Measurements from ENCODE around the gene CAPN15. TPM values are rescaled to one million over a fixed set of nuclear protein-coding genes. Genes with fewer than 3 reads are reported as not detected.
A peak's percentile ranks its signal among the peaks of the same experiment; 100 is the strongest.
"Not testable (repeated sequence)": the region's sequence is repeated elsewhere in the genome, so short reads cannot be mapped to it uniquely, and the experiment has no call there.

Gene CAPN15
- polyA plus RNA-seq, result 10 to 100 TPM; 28.4 to 47.6 TPM

- Histone ChIP-seq H3K9me3 (ENCODE audit: control insufficient read depth in 2 of 2, insufficient read depth in 1 of 2, low read depth in 1 of 2, low read length in 1 of 2) (no peaks in the 10 kb centered on the region), H3K27ac (ENCODE audit: low read depth in 2 of 2, low read length in 1 of 2) (peak within 1 kb of the TSS; percentile 96 to 99), H3K27me3 (ENCODE audit: control insufficient read depth in 1 of 2, insufficient read depth in 2 of 2, low read length in 2 of 2) (no peaks in the 10 kb centered on the region), H3K4me1 (ENCODE audit: control insufficient read depth in 2 of 2, insufficient read depth in 2 of 2, low read length in 1 of 2) (peaks cover 21 to 45% of the 10 kb centered on the region in 2 donors), H3K4me3 (ENCODE audit: low read depth in 1 of 2, low read length in 2 of 2) (peak within 1 kb of the TSS; percentile 75 to 93), H3K36me3 (ENCODE audit: control insufficient read depth in 2 of 2, insufficient read depth in 2 of 2, low read length in 1 of 2) (no peaks in the 10 kb centered on the region)
- WGBS, 2 donors, result 0% methylated on average over 77 to 129 of the region's 129 CpGs
These were observed at the start of gene CAPN15 for GRCh38 chr16:527015-527903. Gene CAPN15, plus strand, starts transcription at chr16:527712. Its CDS starts 19,127 bp downstream, at chr16:546839.

GRCh38 chr16:478287-478686 is 49.2 kb upstream of the CAPN15 start:
- WGBS, 2 donors, result 79 to 87% methylated on average over 10 of the region's 10 CpGs
- not testable (repeated sequence) for H3K4me3 ChIP-seq (ENCODE audit: low read depth in 1 of 2, low read length in 2 of 2); H3K27me3 ChIP-seq (ENCODE audit: control insufficient read depth in 1 of 2, insufficient read depth in 2 of 2, low read length in 2 of 2); H3K36me3 ChIP-seq (ENCODE audit: control insufficient read depth in 2 of 2, insufficient read depth in 2 of 2, low read length in 1 of 2); H3K4me1 ChIP-seq (ENCODE audit: control insufficient read depth in 2 of 2, insufficient read depth in 2 of 2, low read length in 1 of 2); H3K9me3 ChIP-seq (ENCODE audit: control insufficient read depth in 2 of 2, insufficient read depth in 1 of 2, low read depth in 1 of 2, low read length in 1 of 2); H3K27ac ChIP-seq (ENCODE audit: low read depth in 2 of 2, low read length in 1 of 2)

GRCh38 chr16:482468-483185 is 44.9 kb upstream of the CAPN15 start:
- whole genome bisulfite sequencing, 2 donors, result 92 to 93% methylated on average over 29 to 31 of the region's 31 CpGs
- Histone ChIP-seq H3K9me3 (ENCODE audit: control insufficient read depth in 2 of 2, insufficient read depth in 1 of 2, low read depth in 1 of 2, low read length in 1 of 2) (no peaks in the 10 kb centered on the region), H3K4me3 (ENCODE audit: low read depth in 1 of 2, low read length in 2 of 2) (no peak overlapping the region), H3K36me3 (ENCODE audit: control insufficient read depth in 2 of 2, insufficient read depth in 2 of 2, low read length in 1 of 2) (peaks cover 0 to 11% of the 10 kb centered on the region in 2 donors), H3K4me1 (ENCODE audit: control insufficient read depth in 2 of 2, insufficient read depth in 2 of 2, low read length in 1 of 2) (no peaks in the 10 kb centered on the region), H3K27me3 (ENCODE audit: control insufficient read depth in 1 of 2, insufficient read depth in 2 of 2, low read length in 2 of 2) (no peaks in the 10 kb centered on the region), H3K27ac (ENCODE audit: low read depth in 2 of 2, low read length in 1 of 2) (no peak overlapping the region)

GRCh38 chr16:483341-484075 is 44.0 kb upstream of the CAPN15 start:
- no peaks in the 10 kb centered on the region for H3K27me3 ChIP-seq (ENCODE audit: control insufficient read depth in 1 of 2, insufficient read depth in 2 of 2, low read length in 2 of 2)
- no peak overlapping the region for H3K4me3 ChIP-seq (ENCODE audit: low read depth in 1 of 2, low read length in 2 of 2)
- H3K4me1 ChIP-seq (ENCODE audit: control insufficient read depth in 2 of 2, insufficient read depth in 2 of 2, low read length in 1 of 2), result no peaks in the 10 kb centered on the region
- H3K27ac ChIP-seq (ENCODE audit: low read depth in 2 of 2, low read length in 1 of 2), result no peak overlapping the region
- WGBS, 2 donors, result 78 to 79% methylated on average over 14 of the region's 14 CpGs
- peaks cover 0 to 8% of the 10 kb centered on the region in 2 donors for H3K36me3 ChIP-seq (ENCODE audit: control insufficient read depth in 2 of 2, insufficient read depth in 2 of 2, low read length in 1 of 2)
- no peaks in the 10 kb centered on the region for H3K9me3 ChIP-seq (ENCODE audit: control insufficient read depth in 2 of 2, insufficient read depth in 1 of 2, low read depth in 1 of 2, low read length in 1 of 2)

GRCh38 chr16:489606-490005 is 37.9 kb upstream of the CAPN15 start:
- H3K36me3 ChIP-seq (ENCODE audit: control insufficient read depth in 2 of 2, insufficient read depth in 2 of 2, low read length in 1 of 2), result peaks cover 6 to 7% of the 10 kb centered on the region in 2 donors
- H3K4me3 ChIP-seq (ENCODE audit: low read depth in 1 of 2, low read length in 2 of 2), result no peak overlapping the region
- no peak overlapping the region for H3K27ac ChIP-seq (ENCODE audit: low read depth in 2 of 2, low read length in 1 of 2)
- H3K4me1 ChIP-seq (ENCODE audit: control insufficient read depth in 2 of 2, insufficient read depth in 2 of 2, low read length in 1 of 2), result no peaks in the 10 kb centered on the region
- 89 to 90% methylated on average over 16 of the region's 16 CpGs for WGBS, 2 donors
- H3K27me3 ChIP-seq (ENCODE audit: control insufficient read depth in 1 of 2, insufficient read depth in 2 of 2, low read length in 2 of 2), result no peaks in the 10 kb centered on the region
- H3K9me3 ChIP-seq (ENCODE audit: control insufficient read depth in 2 of 2, insufficient read depth in 1 of 2, low read depth in 1 of 2, low read length in 1 of 2), result no peaks in the 10 kb centered on the region

- Histone ChIP-seq H3K27ac (ENCODE audit: low read depth in 2 of 2, low read length in 1 of 2) (no peak overlapping the region), H3K36me3 (ENCODE audit: control insufficient read depth in 2 of 2, insufficient read depth in 2 of 2, low read length in 1 of 2) (peaks cover 6 to 7% of the 10 kb centered on the region in 2 donors), H3K4me1 (ENCODE audit: control insufficient read depth in 2 of 2, insufficient read depth in 2 of 2, low read length in 1 of 2) (no peaks in the 10 kb centered on the region), H3K9me3 (ENCODE audit: control insufficient read depth in 2 of 2, insufficient read depth in 1 of 2, low read depth in 1 of 2, low read length in 1 of 2) (no peaks in the 10 kb centered on the region), H3K27me3 (ENCODE audit: control insufficient read depth in 1 of 2, insufficient read depth in 2 of 2, low read length in 2 of 2) (no peaks in the 10 kb centered on the region), H3K4me3 (ENCODE audit: low read depth in 1 of 2, low read length in 2 of 2) (no peak overlapping the region)
- 90 to 91% methylated on average over 10 of the region's 10 CpGs for WGBS, 2 donors
These were observed 36.7 kb upstream of the CAPN15 start for GRCh38 chr16:490768-491167.

GRCh38 chr16:491220-491919 is 36.1 kb upstream of the CAPN15 start:
- Histone ChIP-seq H3K27ac (ENCODE audit: low read depth in 2 of 2, low read length in 1 of 2) (no peak overlapping the region), H3K27me3 (ENCODE audit: control insufficient read depth in 1 of 2, insufficient read depth in 2 of 2, low read length in 2 of 2) (no peaks in the 10 kb centered on the region), H3K4me3 (ENCODE audit: low read depth in 1 of 2, low read length in 2 of 2) (no peak overlapping the region), H3K9me3 (ENCODE audit: control insufficient read depth in 2 of 2, insufficient read depth in 1 of 2, low read depth in 1 of 2, low read length in 1 of 2) (no peaks in the 10 kb centered on the region), H3K36me3 (ENCODE audit: control insufficient read depth in 2 of 2, insufficient read depth in 2 of 2, low read length in 1 of 2) (peaks cover 6 to 7% of the 10 kb centered on the region in 2 donors), H3K4me1 (ENCODE audit: control insufficient read depth in 2 of 2, insufficient read depth in 2 of 2, low read length in 1 of 2) (no peaks in the 10 kb centered on the region)
- WGBS, 2 donors, result 86 to 88% methylated on average over 19 of the region's 19 CpGs

- WGBS, 2 donors, result 92% methylated on average over 30 of the region's 30 CpGs
- Histone ChIP-seq H3K4me3 (ENCODE audit: low read depth in 1 of 2, low read length in 2 of 2) (no peak overlapping the region), H3K9me3 (ENCODE audit: control insufficient read depth in 2 of 2, insufficient read depth in 1 of 2, low read depth in 1 of 2, low read length in 1 of 2) (no peaks in the 10 kb centered on the region), H3K27ac (ENCODE audit: low read depth in 2 of 2, low read length in 1 of 2) (no peak overlapping the region), H3K4me1 (ENCODE audit: control insufficient read depth in 2 of 2, insufficient read depth in 2 of 2, low read length in 1 of 2) (no peaks in the 10 kb centered on the region), H3K36me3 (ENCODE audit: control insufficient read depth in 2 of 2, insufficient read depth in 2 of 2, low read length in 1 of 2) (peaks cover 6 to 12% of the 10 kb centered on the region in 2 donors), H3K27me3 (ENCODE audit: control insufficient read depth in 1 of 2, insufficient read depth in 2 of 2, low read length in 2 of 2) (no peaks in the 10 kb centered on the region)
These were observed 35.2 kb upstream of the CAPN15 start for GRCh38 chr16:492211-492875.

Data from esophagus (tissue), 2 donors.